Measurements from ENCODE around the gene DUOX2.
A peak's percentile ranks its signal among the peaks of the same experiment; 100 is the strongest.

Gene DUOX2

GRCh38 chr15:45128971-45129639 is 15.1 kb upstream of the DUOX2 start:
- Histone ChIP-seq H3K36me3 (ENCODE audit: control insufficient read depth in 1 of 2, insufficient read depth in 2 of 2, low read length in 2 of 2) (no peaks in the 10 kb centered on the region), H3K27me3 (ENCODE audit: low read depth, low read length) (peaks cover 42% of the 10 kb centered on the region), H3K9me3 (ENCODE audit: control insufficient read depth in 1 of 2, low read length in 2 of 2) (no peaks in the 10 kb centered on the region), H3K4me1 (ENCODE audit: control insufficient read depth in 1 of 2, insufficient read depth in 2 of 2, low read length in 2 of 2) (no peaks in the 10 kb centered on the region), H3K27ac (ENCODE audit: low read length) (no peak overlapping the region), H3K4me3 (ENCODE audit: low read depth in 1 of 2, low read length in 2 of 2) (peak overlapping the region in 1 of 2 donors; percentile 45)

- Histone ChIP-seq H3K27ac (ENCODE audit: low read length) (no peak overlapping the region), H3K9me3 (ENCODE audit: control insufficient read depth in 1 of 2, low read length in 2 of 2) (no peaks in the 10 kb centered on the region), H3K4me1 (ENCODE audit: control insufficient read depth in 1 of 2, insufficient read depth in 2 of 2, low read length in 2 of 2) (no peaks in the 10 kb centered on the region), H3K4me3 (ENCODE audit: low read depth in 1 of 2, low read length in 2 of 2) (no peak overlapping the region), H3K27me3 (ENCODE audit: low read depth, low read length) (peaks cover 33% of the 10 kb centered on the region), H3K36me3 (ENCODE audit: control insufficient read depth in 1 of 2, insufficient read depth in 2 of 2, low read length in 2 of 2) (no peaks in the 10 kb centered on the region)
These were observed 12.7 kb upstream of the DUOX2 start for GRCh38 chr15:45126535-45127158.

- H3K9me3 ChIP-seq (ENCODE audit: control insufficient read depth in 1 of 2, low read length in 2 of 2) = no peaks in the 10 kb centered on the region
- H3K4me3 ChIP-seq (ENCODE audit: low read depth in 1 of 2, low read length in 2 of 2) = no peak overlapping the region
- H3K27me3 ChIP-seq (ENCODE audit: low read depth, low read length) = peaks cover 17% of the 10 kb centered on the region
- H3K27ac ChIP-seq (ENCODE audit: low read length) = no peak overlapping the region
- no peaks in the 10 kb centered on the region for H3K36me3 ChIP-seq (ENCODE audit: control insufficient read depth in 1 of 2, insufficient read depth in 2 of 2, low read length in 2 of 2)
- H3K4me1 ChIP-seq (ENCODE audit: control insufficient read depth in 1 of 2, insufficient read depth in 2 of 2, low read length in 2 of 2) = no peaks in the 10 kb centered on the region
These were observed 9.4 kb upstream of the DUOX2 start for GRCh38 chr15:45123397-45123796.

GRCh38 chr15:45122719-45123118 is 8.7 kb upstream of the DUOX2 start:
- no peaks in the 10 kb centered on the region for H3K36me3 ChIP-seq (ENCODE audit: control insufficient read depth in 1 of 2, insufficient read depth in 2 of 2, low read length in 2 of 2)
- H3K27ac ChIP-seq (ENCODE audit: low read length) = no peak overlapping the region
- no peak overlapping the region for H3K4me3 ChIP-seq (ENCODE audit: low read depth in 1 of 2, low read length in 2 of 2)
- H3K27me3 ChIP-seq (ENCODE audit: low read depth, low read length) = peaks cover 14% of the 10 kb centered on the region
- H3K4me1 ChIP-seq (ENCODE audit: control insufficient read depth in 1 of 2, insufficient read depth in 2 of 2, low read length in 2 of 2) = peaks cover 0 to 3% of the 10 kb centered on the region in 2 donors
- no peaks in the 10 kb centered on the region for H3K9me3 ChIP-seq (ENCODE audit: control insufficient read depth in 1 of 2, low read length in 2 of 2)

- Histone ChIP-seq H3K27ac (ENCODE audit: low read length) (no peak overlapping the region), H3K4me3 (ENCODE audit: low read depth in 1 of 2, low read length in 2 of 2) (no peak overlapping the region), H3K36me3 (ENCODE audit: control insufficient read depth in 1 of 2, insufficient read depth in 2 of 2, low read length in 2 of 2) (no peaks in the 10 kb centered on the region), H3K4me1 (ENCODE audit: control insufficient read depth in 1 of 2, insufficient read depth in 2 of 2, low read length in 2 of 2) (peaks cover 0 to 12% of the 10 kb centered on the region in 2 donors), H3K27me3 (ENCODE audit: low read depth, low read length) (peaks cover 17% of the 10 kb centered on the region), H3K9me3 (ENCODE audit: control insufficient read depth in 1 of 2, low read length in 2 of 2) (no peaks in the 10 kb centered on the region)
These were observed 7.9 kb upstream of the DUOX2 start for GRCh38 chr15:45121706-45122417.

- Histone ChIP-seq H3K4me1 (ENCODE audit: control insufficient read depth in 1 of 2, insufficient read depth in 2 of 2, low read length in 2 of 2) (peaks cover 0 to 20% of the 10 kb centered on the region in 2 donors), H3K9me3 (ENCODE audit: control insufficient read depth in 1 of 2, low read length in 2 of 2) (no peaks in the 10 kb centered on the region), H3K4me3 (ENCODE audit: low read depth in 1 of 2, low read length in 2 of 2) (no peak overlapping the region), H3K36me3 (ENCODE audit: control insufficient read depth in 1 of 2, insufficient read depth in 2 of 2, low read length in 2 of 2) (no peaks in the 10 kb centered on the region), H3K27me3 (ENCODE audit: low read depth, low read length) (peaks cover 26% of the 10 kb centered on the region), H3K27ac (ENCODE audit: low read length) (no peak overlapping the region)
These were observed 7.0 kb upstream of the DUOX2 start for GRCh38 chr15:45121020-45121419.

- no peak overlapping the region for H3K4me3 ChIP-seq (ENCODE audit: low read depth in 1 of 2, low read length in 2 of 2)
- H3K27me3 ChIP-seq (ENCODE audit: low read depth, low read length) = peaks cover 33% of the 10 kb centered on the region
- H3K36me3 ChIP-seq (ENCODE audit: control insufficient read depth in 1 of 2, insufficient read depth in 2 of 2, low read length in 2 of 2) = no peaks in the 10 kb centered on the region
- no peak overlapping the region for H3K27ac ChIP-seq (ENCODE audit: low read length)
- H3K9me3 ChIP-seq (ENCODE audit: control insufficient read depth in 1 of 2, low read length in 2 of 2) = no peaks in the 10 kb centered on the region
- peaks cover 0 to 20% of the 10 kb centered on the region in 2 donors for H3K4me1 ChIP-seq (ENCODE audit: control insufficient read depth in 1 of 2, insufficient read depth in 2 of 2, low read length in 2 of 2)
These were observed 6.4 kb upstream of the DUOX2 start for GRCh38 chr15:45120081-45120972.

- no peak overlapping the region for H3K4me3 ChIP-seq (ENCODE audit: low read depth in 1 of 2, low read length in 2 of 2)
- peaks cover under 1 to 28% of the 10 kb centered on the region in 2 donors for H3K4me1 ChIP-seq (ENCODE audit: control insufficient read depth in 1 of 2, insufficient read depth in 2 of 2, low read length in 2 of 2)
- no peaks in the 10 kb centered on the region for H3K9me3 ChIP-seq (ENCODE audit: control insufficient read depth in 1 of 2, low read length in 2 of 2)
- H3K27ac ChIP-seq (ENCODE audit: low read length) = no peak overlapping the region
- H3K27me3 ChIP-seq (ENCODE audit: low read depth, low read length) = peaks cover 46% of the 10 kb centered on the region
- H3K36me3 ChIP-seq (ENCODE audit: control insufficient read depth in 1 of 2, insufficient read depth in 2 of 2, low read length in 2 of 2) = no peaks in the 10 kb centered on the region
These were observed 5.0 kb upstream of the DUOX2 start for GRCh38 chr15:45118996-45119395.

- H3K4me3 ChIP-seq (ENCODE audit: low read depth in 1 of 2, low read length in 2 of 2) = peak overlapping the region; percentile 7 to 49
- peaks cover 54% of the 10 kb centered on the region for H3K27me3 ChIP-seq (ENCODE audit: low read depth, low read length)
- H3K36me3 ChIP-seq (ENCODE audit: control insufficient read depth in 1 of 2, insufficient read depth in 2 of 2, low read length in 2 of 2) = no peaks in the 10 kb centered on the region
- peaks cover 3 to 32% of the 10 kb centered on the region in 2 donors for H3K4me1 ChIP-seq (ENCODE audit: control insufficient read depth in 1 of 2, insufficient read depth in 2 of 2, low read length in 2 of 2)
- no peak overlapping the region for H3K27ac ChIP-seq (ENCODE audit: low read length)
- no peaks in the 10 kb centered on the region for H3K9me3 ChIP-seq (ENCODE audit: control insufficient read depth in 1 of 2, low read length in 2 of 2)
These were observed 4.2 kb upstream of the DUOX2 start for GRCh38 chr15:45118131-45118588.

- Histone ChIP-seq H3K27me3 (ENCODE audit: low read depth, low read length) (peaks cover 61% of the 10 kb centered on the region), H3K9me3 (ENCODE audit: control insufficient read depth in 1 of 2, low read length in 2 of 2) (no peaks in the 10 kb centered on the region), H3K36me3 (ENCODE audit: control insufficient read depth in 1 of 2, insufficient read depth in 2 of 2, low read length in 2 of 2) (no peaks in the 10 kb centered on the region), H3K4me1 (ENCODE audit: control insufficient read depth in 1 of 2, insufficient read depth in 2 of 2, low read length in 2 of 2) (peaks cover 3 to 39% of the 10 kb centered on the region in 2 donors), H3K4me3 (ENCODE audit: low read depth in 1 of 2, low read length in 2 of 2) (peak overlapping the region; percentile 7 to 49), H3K27ac (ENCODE audit: low read length) (no peak overlapping the region)
These were observed 3.5 kb upstream of the DUOX2 start for GRCh38 chr15:45117308-45118130.
